ENCODE measurements around the gene THRA. TPM values are rescaled to one million over a fixed set of nuclear protein-coding genes. Genes with fewer than 3 reads are reported as not detected.

The THRA gene
- total and polyA plus RNA-seq, 9 of the 15 experiments (the other 6 are each of a cell fraction or from before 2014, with no cell fraction given), result 0.34 to 23.4 (median 12.7) TPM

GRCh38 chr17:40111221-40112128 is 48.7 kb downstream of the THRA start (continued):
- TF ChIP-seq AFF1 (IDR thresholded peaks at IDR 0.05; ENCODE audit: low read depth in 1 of 2, partially characterized antibody in 2 of 2) (peak in 1 of 2 experiments; percentile 95), CREM (IDR thresholded peaks at IDR 0.05; ENCODE audit: low read depth) (peak; percentile 44), SLC30A9 (CRISPR knock-in tag; IDR thresholded peaks at IDR 0.05) (no peak), ZNF444 (CRISPR knock-in tag; IDR thresholded peaks at IDR 0.05) (peak; percentile 89), ZNF263 (CRISPR knock-in tag; IDR thresholded peaks at IDR 0.05; ENCODE audit: borderline replicate concordance) (peak; percentile 94), FOXK2 (conservative IDR thresholded peaks at IDR 0.05 in 1 of 2, IDR thresholded peaks at IDR 0.05 in 1 of 2; ENCODE audit: low read depth in 2 of 2) (peak; percentile 52 to 72), POLR3G (IDR thresholded peaks at IDR 0.05; ENCODE audit: extremely low read depth, insufficient read length, insufficient replicate concordance) (no peak), ZNF445 (CRISPR knock-in tag; IDR thresholded peaks at IDR 0.05; ENCODE audit: low read depth) (peak; percentile 14; the same call in 1 of the 2 replicates), NCOA1 (IDR thresholded peaks at IDR 0.05; ENCODE audit: low read depth) (peak; percentile 75), MBD2 (IDR thresholded peaks at IDR 0.05; ENCODE audit: borderline replicate concordance, low read depth) (0 out of 2 replicates have a peak, but pooled peaks have one; percentile 9), MAFF (IDR thresholded peaks at IDR 0.05; ENCODE audit: low read length) (no peak), POLR3A (IDR thresholded peaks at IDR 0.05; ENCODE audit: borderline replicate concordance, extremely low read depth, insufficient read depth, insufficient read length) (no peak), TSC22D4 (tag; IDR thresholded peaks at IDR 0.05) (no peak), CREB3L1 (IDR thresholded peaks at IDR 0.05; ENCODE audit: borderline replicate concordance, low read depth) (peak; percentile 65; the same call in 1 of the 2 replicates), RAD51 (IDR thresholded peaks at IDR 0.05; ENCODE audit: borderline replicate concordance, low read depth) (peak; percentile 72), TRIM25 (IDR thresholded peaks at IDR 0.05; ENCODE audit: borderline replicate concordance) (peak; percentile 89), MTA3 (IDR thresholded peaks at IDR 0.05; ENCODE audit: borderline replicate concordance) (peak; percentile 87; the same call in 1 of the 2 replicates), THRB (CRISPR knock-in tag; conservative IDR thresholded peaks at IDR 0.05) (0 out of 2 replicates have a peak, but pooled peaks have one; percentile 42)

All from K562 (cell line).